K562 (cell line): Measurements from ENCODE around the gene DCXR. TPM values are rescaled to one million over a fixed set of nuclear protein-coding genes. Genes with fewer than 3 reads are reported as not detected.

Source experiments
- ATAC-seq: fragments of 200-7000 bp; cut with Tn5 transposase; 3 replicates; pipeline ENCODE4 v1.9.1; 2020; ENCODE audit warnings: moderate library complexity
- BruUV-seq: library from RNA; stranded (reverse); fragments of 400-500 nt; replicated peaks from 2 replicates; lab custom pipeline; 2021; lab: Mats Ljungman, UMichigan
- CTCF ChIA-PET: fragments of 300-600 bp; formaldehyde crosslinking; extraction: SDS; loops from one replicate; lab custom pipeline; 2021; ENCODE audit warnings: low intra/inter-chr PET ratio; lab: Yijun Ruan, JAX
- POLR2A ChIA-PET: fragments of 300-600, 350-650 bp; sonication (Branson Sonifier 250); formaldehyde crosslinking; extraction: SDS; loops from one replicate; lab custom pipeline; 2021; ENCODE audit warnings: antibody characterized with exemption, inconsistent platforms; lab: Yijun Ruan, JAX
- DNase-seq, 4 experiments: peaks; one replicate each; pipeline versions ENCODE4 v3.0.0 to v3.0.0-alpha.2; 2011 to 2018; ENCODE audit warnings: low spot score in 3 of 4, mixed read lengths in 3 of 4; ENCODE audit errors: extremely low read depth in 1 of 4
- FAIRE-seq: peaks from 2 replicates; lab custom pipeline; 2011; peaks lifted over from hg19 to GRCh38; lab: Jason Lieb, UNC
- H2AFZ ChIP-seq: 2 replicates; pipeline ENCODE4 v1.6.0; 2011; ENCODE audit warnings: low read depth, low read length, control low read depth, inconsistent platforms
- H3K27ac ChIP-seq: fragments of 200-600 bp; 3 replicates; pipeline ENCODE4 v1.8.0; 2011; ENCODE audit warnings: low read depth, mild to moderate bottlenecking, control low read depth, inconsistent platforms, low read length, moderate library complexity, mixed read lengths; ENCODE audit errors: extremely low read depth
- H3K27me3 ChIP-seq, 2 experiments: fragments of 300-600 bp in 1 of 2; 2 replicates in 1 of 2; 3 replicates in 1 of 2; pipeline versions ENCODE4 v1.6.0 to v1.8.0; 2011; ENCODE audit warnings: inconsistent platforms in 2 of 2, low read length in 2 of 2, mild to moderate bottlenecking in 1 of 2, mixed read lengths in 1 of 2, moderate library complexity in 1 of 2; ENCODE audit not compliant: control insufficient read depth in 2 of 2, insufficient read depth in 2 of 2
- H3K36me3 ChIP-seq: fragments of 300-600 bp; 3 replicates; pipeline ENCODE4 v1.8.0; 2011; ENCODE audit warnings: mild to moderate bottlenecking, low read length, inconsistent platforms; ENCODE audit not compliant: control insufficient read depth, insufficient read depth
- H3K4me1 ChIP-seq, 2 experiments: fragments of 200-600 bp in 1 of 2; replicated peaks in 1 of 2; 2 replicates in 1 of 2; 3 replicates in 1 of 2; pipeline versions ENCODE4 v1.5.1 to v1.8.0; 2011; ENCODE audit warnings: inconsistent platforms in 2 of 2, low read length in 2 of 2, mild to moderate bottlenecking in 1 of 2, mixed read lengths in 1 of 2, moderate library complexity in 1 of 2; ENCODE audit not compliant: control insufficient read depth in 2 of 2, insufficient read depth in 2 of 2
- H3K4me2 ChIP-seq: 2 replicates; pipeline ENCODE4 v1.6.1; 2011; ENCODE audit warnings: low read length, control low read depth, inconsistent platforms, mixed read lengths; ENCODE audit not compliant: insufficient read depth
- H3K4me3 ChIP-seq: fragments of 200-600 bp; sonication (generic), shearing (Covaris generic); 2 replicates; pipeline ENCODE4 v1.5.1; 2016; ENCODE audit warnings: control low read depth, inconsistent platforms
- H3K79me2 ChIP-seq: fragments of 200-600 bp; 3 replicates; pipeline ENCODE4 v1.8.0; 2011; ENCODE audit warnings: low read length, inconsistent platforms; ENCODE audit not compliant: control insufficient read depth, insufficient read depth
- H3K9ac ChIP-seq, 2 experiments: 2 replicates each; pipeline versions ENCODE4 v1.6.0 to v1.6.1; 2011; ENCODE audit warnings: low read depth in 2 of 2, low read length in 2 of 2, control low read depth in 1 of 2, inconsistent platforms in 1 of 2, mild to moderate bottlenecking in 1 of 2, mixed read lengths in 1 of 2; ENCODE audit not compliant: insufficient read depth in 1 of 2
- H3K9me1 ChIP-seq: one replicate; pipeline ENCODE4 v1.6.0; 2011; ENCODE audit warnings: inconsistent platforms, mild to moderate bottlenecking, low read length, moderate library complexity; ENCODE audit not compliant: control insufficient read depth, insufficient read depth
- H3K9me3 ChIP-seq: replicated peaks from 2 replicates; pipeline ENCODE4 v1.5.1; 2011; ENCODE audit warnings: low read depth, low read length, inconsistent platforms; ENCODE audit not compliant: control insufficient read depth, insufficient read depth
- H4K20me1 ChIP-seq: replicated peaks from 2 replicates; pipeline ENCODE4 v1.6.1; 2011; ENCODE audit warnings: low read length, inconsistent platforms, mixed read lengths; ENCODE audit not compliant: control insufficient read depth, insufficient read depth
- ARID4B ChIP-seq: sonication (generic); formaldehyde crosslinking; IDR thresholded peaks from 2 replicates; pipeline ENCODE4 v1.8.0; 2022; ENCODE audit warnings: mild to moderate bottlenecking, missing genetic modification reagents
- CBFA2T2 ChIP-seq: fragments of 450-650 bp; conservative IDR thresholded peaks from 2 replicates; pipeline ENCODE4 v1.6.1; 2017; ENCODE audit warnings: mild to moderate bottlenecking
- CBFA2T3 ChIP-seq: fragments of 450-650 bp; IDR thresholded peaks from 2 replicates; pipeline ENCODE4 v1.6.1; 2017
- CTBP1 ChIP-seq: fragments of 450-650 bp; IDR thresholded peaks from 2 replicates; pipeline ENCODE4 v1.6.1; 2016; ENCODE audit warnings: borderline replicate concordance
- EGR1 ChIP-seq: fragments of 450-650 bp; conservative IDR thresholded peaks from 2 replicates; pipeline ENCODE4 v1.6.1; 2017; ENCODE audit warnings: mild to moderate bottlenecking
- MAZ ChIP-seq, 2 experiments: fragments of 450-650 bp in 1 of 2; sonication (generic) in 1 of 2; formaldehyde crosslinking; IDR thresholded peaks in 1 of 2; conservative IDR thresholded peaks in 1 of 2; 2 replicates each; pipeline versions ENCODE4 v1.4.0 to v1.5.0; 2020; ENCODE audit warnings: mild to moderate bottlenecking in 1 of 2, missing genetic modification reagents in 1 of 2
- MECOM ChIP-seq: fragments of 250-450 bp; sonication (Bioruptor Pico); IDR thresholded peaks from 2 replicates; pipeline ENCODE4 v1.8.0; 2022; ENCODE audit warnings: inconsistent platforms
- NCOA2 ChIP-seq, 2 experiments: fragments of 450-650 bp; IDR thresholded peaks; 2 replicates each; pipeline ENCODE4 v1.6.1; 2018; ENCODE audit warnings: mild to moderate bottlenecking in 2 of 2, moderate library complexity in 1 of 2; ENCODE audit not compliant: partially characterized antibody in 2 of 2
- RAD21 ChIP-seq, 2 experiments: fragments of 250-450 bp in 1 of 2; fragments of 450-650 bp in 1 of 2; sonication (Bioruptor Pico) in 1 of 2; formaldehyde crosslinking in 1 of 2; IDR thresholded peaks in 1 of 2; conservative IDR thresholded peaks in 1 of 2; 2 replicates each; pipeline versions ENCODE4 v1.4.0 to v1.8.0; 2020 to 2022; ENCODE audit warnings: mild to moderate bottlenecking in 2 of 2, moderate library complexity in 1 of 2
- SIN3A ChIP-seq, 2 experiments: fragments of 150-350 bp in 1 of 2; IDR thresholded peaks; 2 replicates each; pipeline ENCODE4 v1.6.1; 2011 to 2016; ENCODE audit warnings: borderline replicate concordance in 2 of 2, low read depth in 2 of 2, low read length in 2 of 2, mild to moderate bottlenecking in 2 of 2, moderate library complexity in 2 of 2; ENCODE audit not compliant: control insufficient read depth in 1 of 2
- SMC3 ChIP-seq: conservative IDR thresholded peaks from 2 replicates; pipeline ENCODE4 v1.6.1; 2011; ENCODE audit warnings: low read depth, low read length, improper control_type of control experiment; ENCODE audit not compliant: insufficient read depth
- ZNF445 ChIP-seq: fragments of 250-450 bp; sonication (Bioruptor Pico); IDR thresholded peaks from 2 replicates; pipeline ENCODE4 v1.4.0; 2020; ENCODE audit warnings: low read depth, mild to moderate bottlenecking, moderate library complexity
- ZNF639 ChIP-seq, 2 experiments: fragments of 200-800 bp in 1 of 2; sonication (Bioruptor generic) in 1 of 2; sonication (generic) in 1 of 2; formaldehyde crosslinking in 1 of 2; IDR thresholded peaks in 1 of 2; conservative IDR thresholded peaks in 1 of 2; 2 replicates each; pipeline versions ENCODE4 v1.5.0 to v1.6.1; 2016 to 2020; ENCODE audit warnings: missing compliant biosample characterization in 1 of 2, missing genetic modification characterization in 1 of 2, missing genetic modification reagents in 1 of 2
- WGBS: fragments of 100-300 bp; shearing (Covaris generic); methylation state at CpG from one replicate; pipeline ENCODE4 v1.1.6; 2016; ENCODE audit warnings: low coverage, mixed read lengths; ENCODE audit not compliant: insufficient coverage; ENCODE audit errors: missing lambda C conversion rate; 5-methylcytosine and 5-hydroxymethylcytosine counted together
- in situ Hi-C: fragments of 300-500 bp; cut with MboI; formaldehyde crosslinking; loops from 4 replicates; pipeline ENCODE4 v1.15.0; 2018; ENCODE audit warnings: inconsistent platforms, mixed read lengths
- intact Hi-C: fragments of 100-400 bp; cut with micrococcal nuclease; formaldehyde crosslinking; loops from 2 replicates; pipeline ENCODE4 v1.14.2; 2022
- polyA plus RNA-seq, 8 experiments: library from polyadenylated mRNA; depleted of rRNA in 4 of 8; stranded (reverse) in 5 of 8; unstranded in 3 of 8; fragments of >200 nt; fragmentation: Nextera tagmentation in 2 of 8; fragmentation: Illumina TruSeq in 1 of 8; extraction: Ambion mirVana in 2 of 8; extraction: Trizol in 1 of 8; gene quantifications; 2 replicates each; pipeline versions ENCODE4 v1.2.1 to v1.2.3, GENCODE V29; 2011 to 2014; ENCODE audit warnings: inconsistent platforms in 1 of 8, missing spikeins in 1 of 8
- total RNA-seq, 7 experiments: library from RNA; depleted of rRNA in 6 of 7; stranded (reverse); fragments of >200 nt in 6 of 7; fragmentation: Illumina TruSeq in 2 of 7; extraction: Trizol in 2 of 7; gene quantifications; 2 replicates each; pipeline versions ENCODE4 v1.2.1 to v1.2.3, GENCODE V29; 2011 to 2021; ENCODE audit warnings: low replicate concordance in 1 of 7

DCXR gene
- total and polyA plus RNA-seq, 9 of the 15 experiments (the other 6 are each of a cell fraction or from before 2014, with no cell fraction given) = 21.3 to 274 (median 156) TPM

GRCh38 chr17:82021107-82021899 lies 16.2 kb downstream of the DCXR start:
- no peaks in the 10 kb centered on the region for H3K9me1 ChIP-seq
- H3K27me3 ChIP-seq = no peaks in the 10 kb centered on the region
- peaks cover 14 to 94% of the 10 kb centered on the region in 2 experiments for H3K4me1 ChIP-seq
- intact Hi-C loops (loop anchor here (1.0 to 5.0 kb wide), 2 partner anchors 44 to 62 kb away; partner anchors contain the start of gene ASPSCR1), in situ Hi-C loops (no loop called here)
- H4K20me1 ChIP-seq = peaks cover 17% of the 10 kb centered on the region
- peak overlapping the region; percentile 75 to 95 for H3K9ac ChIP-seq
- peak overlapping the region; percentile 91 for H3K4me3 ChIP-seq
- ChIA-PET POLR2A (interaction anchor here (0.6 to 5.0 kb wide), 6 partner anchors 8 to 584 kb away, joined by 3 to 51 read pairs (median 4); partner anchors contain the start of gene DCXR), CTCF (interaction anchor here (1.2 to 6.6 kb wide), 3 partner anchors 61 to 309 kb away, joined by 3 to 103 read pairs (median 3); partner anchors contain the start of genes NOTUM and SLC25A10)
- peaks cover 36% of the 10 kb centered on the region for H3K79me2 ChIP-seq
- WGBS = 28% methylated on average over 25 of the region's 25 CpGs
- no peak for FAIRE-seq
- peak overlapping the region; percentile 77 for H3K27ac ChIP-seq
- H3K9me3 ChIP-seq = no peaks in the 10 kb centered on the region
- H3K4me2 ChIP-seq = peak overlapping the region; percentile 84
- peaks cover 30% of the 10 kb centered on the region; the same call in 1 of the 3 replicates for H3K36me3 ChIP-seq
- H2AFZ ChIP-seq = no peak overlapping the region
- ATAC-seq = no peak
- peak in 1 of 4 experiments; percentile 57 for DNase-seq
- BruUV-seq = no TSS peak
- TF ChIP-seq CTBP1 (peak; percentile 26; the same call in 1 of the 2 replicates), SMC3 (0 out of 2 replicates have a peak, but pooled peaks have one; percentile 17), NCOA2 (IDR thresholded peaks at IDR 0.05; ENCODE audit: partially characterized antibody in 2 of 2) (no peak), EGR1 (peak; percentile 20), CBFA2T3 (peak; percentile 68; the same call in 1 of the 2 replicates), MECOM (CRISPR knock-in tag) (no peak), SIN3A (IDR thresholded peaks at IDR 0.05; ENCODE audit: borderline replicate concordance in 2 of 2, control insufficient read depth in 1 of 2, low read depth in 2 of 2, low read length in 2 of 2) (0 out of 4 replicates have a peak, but pooled peaks of 1 of the 2 experiments have one; percentile 24), ZNF639 (CRISPR knock-in tag; conservative IDR thresholded peaks at IDR 0.05 in 1 of 2, IDR thresholded peaks at IDR 0.05 in 1 of 2) (0 out of 4 replicates have a peak, but pooled peaks of 1 of the 2 experiments have one; percentile 17), ARID4B (peak; percentile 59), MAZ (CRISPR knock-in tag; conservative IDR thresholded peaks at IDR 0.05 in 1 of 2, IDR thresholded peaks at IDR 0.05 in 1 of 2) (0 out of 4 replicates have a peak, but pooled peaks of 1 of the 2 experiments have one; percentile 16), ZNF445 (no peak), CBFA2T2 (0 out of 2 replicates have a peak, but pooled peaks have one; percentile 37), RAD21 (CRISPR knock-in tag; conservative IDR thresholded peaks at IDR 0.05 in 1 of 2, IDR thresholded peaks at IDR 0.05 in 1 of 2) (peak; percentile 67 to 68)
